ENCODE data around the gene TPTE.
"Not testable (repeated sequence)": the region's sequence is repeated elsewhere in the genome, so short reads cannot be mapped to it uniquely, and the experiment has no call there.

- TF ChIP-seq CTCF, POLR2A (IDR thresholded peaks at IDR 0.05): not testable (repeated sequence)
Observed at GRCh38 chr21:10649350-10650149, 128.2 kb downstream of the TPTE start.
